Astrocyte of the spinal cord (primary cell): Measurements from ENCODE around the gene CELA1.
A peak's percentile ranks its signal among the peaks of the same experiment; 100 is the strongest.

ENCODE experiments used
- DNase-seq: peaks from one replicate; pipeline ENCODE4 v3.0.0; 2011; ENCODE audit warnings: low read depth, low spot score
- H3K4me3 ChIP-seq: 2 replicates; pipeline ENCODE4 v1.5.1; 2011; ENCODE audit warnings: low read depth, mild to moderate bottlenecking, low read length, moderate library complexity
- in situ Hi-C: cut with HindIII; loops from 2 replicates; pipeline ENCODE4 v1.10.0; 2017; ENCODE audit warnings: low sequenced_read_pairs
- TF ChIP-seq, protein P1 (sequence below): IDR thresholded peaks from 2 replicates; pipeline ENCODE4 v1.5.1; 2012; ENCODE audit warnings: low read depth, mild to moderate bottlenecking, low read length, inconsistent platforms

CELA1 gene

DNA sequence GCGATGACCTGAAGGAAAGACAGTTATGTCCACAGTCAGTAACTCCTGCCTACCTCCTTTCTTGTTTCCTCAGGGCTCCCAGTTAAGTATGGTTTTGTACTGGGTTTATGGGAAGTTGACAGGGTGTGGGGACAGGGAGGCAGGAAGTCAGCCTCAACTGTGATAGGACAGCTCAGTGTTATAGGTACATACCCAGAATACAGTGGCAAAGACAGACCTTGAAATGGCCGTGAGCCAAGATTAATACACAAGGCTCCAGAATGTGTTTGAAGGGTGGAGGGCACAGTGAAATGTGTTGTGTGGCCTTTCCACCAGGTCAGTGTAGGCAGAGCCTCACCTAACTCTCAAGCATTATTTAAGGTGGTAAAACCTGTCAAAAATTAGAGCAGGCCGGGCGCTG lies 17.9 kb downstream of the CELA1 start:
- no peak overlapping the region for H3K4me3 ChIP-seq
- in situ Hi-C loops: no loop called here
- DNase-seq: no peak
- TF ChIP-seq, protein P1, sequence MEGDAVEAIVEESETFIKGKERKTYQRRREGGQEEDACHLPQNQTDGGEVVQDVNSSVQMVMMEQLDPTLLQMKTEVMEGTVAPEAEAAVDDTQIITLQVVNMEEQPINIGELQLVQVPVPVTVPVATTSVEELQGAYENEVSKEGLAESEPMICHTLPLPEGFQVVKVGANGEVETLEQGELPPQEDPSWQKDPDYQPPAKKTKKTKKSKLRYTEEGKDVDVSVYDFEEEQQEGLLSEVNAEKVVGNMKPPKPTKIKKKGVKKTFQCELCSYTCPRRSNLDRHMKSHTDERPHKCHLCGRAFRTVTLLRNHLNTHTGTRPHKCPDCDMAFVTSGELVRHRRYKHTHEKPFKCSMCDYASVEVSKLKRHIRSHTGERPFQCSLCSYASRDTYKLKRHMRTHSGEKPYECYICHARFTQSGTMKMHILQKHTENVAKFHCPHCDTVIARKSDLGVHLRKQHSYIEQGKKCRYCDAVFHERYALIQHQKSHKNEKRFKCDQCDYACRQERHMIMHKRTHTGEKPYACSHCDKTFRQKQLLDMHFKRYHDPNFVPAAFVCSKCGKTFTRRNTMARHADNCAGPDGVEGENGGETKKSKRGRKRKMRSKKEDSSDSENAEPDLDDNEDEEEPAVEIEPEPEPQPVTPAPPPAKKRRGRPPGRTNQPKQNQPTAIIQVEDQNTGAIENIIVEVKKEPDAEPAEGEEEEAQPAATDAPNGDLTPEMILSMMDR: no peak

DNA sequence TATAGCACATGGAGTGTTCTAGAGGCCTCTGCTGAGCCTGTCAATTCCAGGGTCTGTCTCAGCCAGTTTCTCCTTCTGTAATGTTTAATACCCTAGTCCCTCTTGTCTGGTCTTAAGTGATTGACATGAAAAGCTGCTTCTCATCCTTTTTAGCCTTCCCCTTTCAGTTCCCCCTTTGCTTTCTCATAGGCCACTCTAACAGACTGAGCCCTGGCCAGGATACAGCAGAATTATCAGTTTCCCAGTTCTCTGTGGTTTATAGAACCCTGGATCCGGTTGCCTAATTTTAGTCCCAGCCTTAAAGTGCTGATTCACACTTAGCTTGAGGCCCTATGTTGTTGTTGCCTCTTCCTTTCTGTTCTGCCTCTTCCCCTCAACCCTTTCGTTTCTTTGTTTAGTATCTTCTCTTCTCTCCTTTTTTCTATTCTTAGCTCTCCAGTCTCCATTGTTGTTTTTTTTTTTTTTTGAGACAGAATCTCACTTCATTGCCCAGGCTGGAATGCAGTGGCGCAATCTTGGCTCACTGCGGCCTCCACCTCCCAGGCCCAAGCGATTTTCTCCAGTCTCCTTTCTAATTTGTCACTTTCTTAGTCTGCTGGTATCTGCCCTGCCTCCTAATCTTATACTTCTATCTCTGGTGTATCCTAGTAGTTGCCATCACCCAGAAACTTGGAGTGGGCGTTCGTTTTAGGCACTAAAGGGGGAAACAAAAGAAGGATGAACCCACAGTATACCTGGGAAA lies 19.6 kb downstream of the CELA1 start:
- TF ChIP-seq, protein P1: no peak
- in situ Hi-C loops: no loop called here
- no peak overlapping the region for H3K4me3 ChIP-seq
- peak; percentile 55 for DNase-seq

DNA sequence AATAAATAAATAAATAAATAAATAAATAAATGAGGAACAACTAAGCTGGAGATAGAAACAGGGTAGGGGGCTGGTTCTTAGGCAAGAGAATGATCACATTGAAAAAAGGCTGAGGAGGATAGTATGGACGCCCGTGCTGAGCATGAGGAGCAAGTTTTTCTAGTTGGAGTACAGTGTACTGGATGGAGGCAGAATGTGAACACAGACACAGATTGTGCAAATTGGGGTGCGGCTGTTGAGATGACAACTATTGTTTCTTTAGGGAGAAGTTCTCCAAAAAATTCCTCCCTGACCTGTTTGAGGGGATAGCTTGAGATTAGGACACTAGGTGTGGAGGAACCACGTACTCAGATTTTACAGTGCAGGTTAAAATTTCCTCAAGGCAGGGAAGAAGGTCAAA lies 21.5 kb downstream of the CELA1 start:
- H3K4me3 ChIP-seq: no peak overlapping the region
- TF ChIP-seq, protein P1: no peak
- in situ Hi-C loops: no loop called here
- DNase-seq: no peak

DNA sequence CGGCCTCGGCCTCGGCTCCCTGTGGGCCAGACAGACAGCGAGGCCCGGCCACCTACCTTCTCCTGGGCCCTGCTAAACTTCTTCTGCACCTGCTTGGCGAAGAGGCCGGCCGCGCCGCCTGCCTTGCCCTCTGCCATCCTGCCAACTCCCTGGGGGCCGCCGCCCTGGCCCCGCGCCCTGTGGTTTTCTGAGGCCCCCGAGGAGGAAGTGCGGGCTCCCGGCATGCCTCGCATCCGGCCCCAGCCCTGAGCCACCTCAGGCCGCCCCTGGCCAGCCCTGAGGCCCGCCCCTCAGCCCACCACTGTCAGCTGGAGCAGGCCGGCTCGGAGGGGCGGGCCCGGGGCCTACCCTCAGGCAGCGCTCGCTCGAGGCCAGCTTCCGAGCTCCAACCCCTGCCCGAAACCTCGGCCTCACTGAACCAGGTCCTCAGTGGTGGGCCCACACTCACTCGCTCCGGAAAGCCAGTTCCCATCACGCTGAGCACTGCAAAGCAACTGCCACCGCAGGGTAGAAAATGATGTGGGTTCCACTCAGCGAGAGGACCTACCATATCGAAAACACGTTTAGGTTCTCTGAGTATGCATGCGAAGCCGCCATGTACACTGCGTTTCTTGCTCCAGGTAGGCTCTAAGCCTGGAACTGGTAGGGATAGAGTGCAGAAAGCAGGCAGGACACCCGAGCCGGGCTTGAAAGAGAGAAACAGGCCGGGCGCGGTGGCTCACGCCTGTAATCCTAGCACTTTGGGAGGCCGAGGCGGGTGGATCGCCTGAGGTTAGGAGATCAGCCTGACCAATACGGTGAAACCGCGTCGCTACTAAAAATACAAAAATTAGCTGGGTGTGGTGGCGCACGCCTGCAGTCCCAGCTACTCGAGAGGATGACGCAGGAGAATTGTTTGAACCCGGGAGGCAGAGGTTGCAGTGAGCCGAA lies 22.2 kb downstream of the CELA1 start, which contains the start of gene BIN2:
Gene BIN2, minus strand, starts transcription at position 209 of the 930 bp plus-strand sequence. Its CDS starts 72 bp downstream, at position 137.
- TF ChIP-seq, protein P1: no peak
- no peak within 1 kb of the TSS for H3K4me3 ChIP-seq
- in situ Hi-C loops: no loop called here
- no peak for DNase-seq

DNA sequence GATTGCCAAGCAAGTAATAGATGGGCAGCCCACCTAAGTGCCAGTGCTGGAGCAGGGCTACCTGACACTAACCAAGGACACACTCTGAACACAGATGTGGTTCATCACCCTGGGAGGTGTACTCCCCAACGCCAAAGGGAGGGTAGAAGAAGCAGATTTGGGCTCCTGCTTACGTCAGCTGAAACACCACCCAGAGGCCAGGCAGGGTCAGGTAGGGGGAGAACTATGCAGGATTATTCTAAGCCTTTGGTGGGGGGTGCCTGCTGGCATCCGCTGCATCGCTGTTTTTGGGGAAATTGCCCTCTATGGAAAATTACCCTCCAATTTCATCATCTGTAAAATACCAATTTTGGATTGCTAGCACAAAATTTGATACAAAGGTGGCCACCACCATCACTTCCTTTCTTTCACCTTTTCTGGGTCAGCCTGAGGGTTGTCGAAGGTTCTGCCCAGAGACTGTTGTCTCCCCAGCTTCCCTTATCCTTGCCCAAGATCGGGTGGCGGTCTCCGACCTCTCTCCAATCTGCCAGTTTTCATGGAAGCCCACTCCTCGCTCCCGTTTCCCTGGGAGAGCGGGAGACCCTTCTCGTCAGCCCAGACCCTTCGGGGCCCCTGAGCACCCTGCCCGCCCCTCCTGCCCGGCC lies 23.0 kb downstream of the CELA1 start:
- H3K4me3 ChIP-seq: no peak overlapping the region
- no peak for DNase-seq
- in situ Hi-C loops: no loop called here
- TF ChIP-seq, protein P1: no peak

DNA sequence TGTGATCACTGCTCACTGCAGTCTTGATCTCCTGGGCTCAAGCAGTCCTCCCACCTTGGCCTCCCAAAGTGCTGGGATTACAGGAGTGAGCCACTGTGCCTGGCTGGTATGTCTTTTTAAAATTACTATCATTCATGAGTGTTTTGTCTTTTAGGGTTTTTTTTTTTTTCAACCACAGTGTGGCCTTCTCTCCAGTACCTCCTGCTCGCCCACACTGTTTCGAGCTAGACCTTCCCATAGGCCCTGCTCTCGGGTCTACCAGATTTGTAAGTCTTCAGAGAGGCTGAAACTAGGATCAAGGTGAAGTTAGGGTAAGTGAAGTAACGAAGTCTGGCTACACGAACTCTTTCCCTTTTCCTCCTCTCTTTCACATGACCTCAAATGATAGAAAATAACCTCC lies 24.0 kb downstream of the CELA1 start:
- no peak overlapping the region for H3K4me3 ChIP-seq
- DNase-seq: no peak
- in situ Hi-C loops: no loop called here
- TF ChIP-seq, protein P1: no peak
